GM21367 (cell line): ENCODE data around the gene PYGO2.

Experiments
- ATAC-seq: cut with Tn5 transposase; IDR thresholded peaks from one replicate; pipeline ENCODE4 v1.9.1; 2021; ENCODE audit not compliant: unreplicated experiment

The PYGO2 gene

GRCh38 chr1:154961207-154962155 lies at the start of gene PYGO2:
TSS of gene PYGO2 (minus strand) at chr1:154961782. CDS start at chr1:154961576, 206 bp downstream.
- ATAC-seq: peak; percentile 46

- no peak for ATAC-seq
Measured at GRCh38 chr1:155011004-155011416, 49.4 kb upstream of the PYGO2 start.

GRCh38 chr1:155010211-155010918 lies 48.8 kb upstream of the PYGO2 start:
- no peak for ATAC-seq

GRCh38 chr1:155009742-155010141 lies 48.2 kb upstream of the PYGO2 start:
- ATAC-seq: no peak

GRCh38 chr1:155009221-155009711 lies 47.7 kb upstream of the PYGO2 start:
- ATAC-seq: no peak

GRCh38 chr1:155008015-155008941 lies 46.7 kb upstream of the PYGO2 start:
- ATAC-seq: no peak

GRCh38 chr1:155007251-155007828 lies 45.8 kb upstream of the PYGO2 start:
- no peak for ATAC-seq

GRCh38 chr1:155006601-155007101 lies 45.1 kb upstream of the PYGO2 start:
- ATAC-seq: no peak

- no peak for ATAC-seq
Measured at GRCh38 chr1:155005076-155006011, 43.8 kb upstream of the PYGO2 start.

GRCh38 chr1:155004352-155005075 lies 42.9 kb upstream of the PYGO2 start:
- ATAC-seq: no peak

- ATAC-seq: no peak
Measured at GRCh38 chr1:155003766-155004351, 42.3 kb upstream of the PYGO2 start.

GRCh38 chr1:155003227-155003765 lies 41.7 kb upstream of the PYGO2 start:
- ATAC-seq: no peak

GRCh38 chr1:155002464-155003226 lies 41.1 kb upstream of the PYGO2 start, which contains the start of gene ZBTB7B:
TSS of gene ZBTB7B (plus strand) at chr1:155002802. CDS start at chr1:155014661, 11,859 bp downstream.
- ATAC-seq: no peak

- peak; percentile 33 for ATAC-seq
Measured at GRCh38 chr1:155001675-155002463, 40.3 kb upstream of the PYGO2 start.

- no peak for ATAC-seq
Measured at GRCh38 chr1:155001425-155001674, 39.8 kb upstream of the PYGO2 start.

- ATAC-seq: peak; percentile 24
Measured at GRCh38 chr1:155000726-155001424, 39.3 kb upstream of the PYGO2 start.
